HepG2 (cell line): ENCODE data around the gene TSGA10. TPM values are rescaled to one million over a fixed set of nuclear protein-coding genes. Genes with fewer than 3 reads are reported as not detected.
A peak's percentile ranks its signal among the peaks of the same experiment; 100 is the strongest.

Source experiments
- CCDC6 ChIP-seq: sonication (generic); formaldehyde crosslinking; IDR thresholded peaks from 2 replicates; pipeline ENCODE4 v1.8.1; 2022; ENCODE audit warnings: mild to moderate bottlenecking, missing genetic modification reagents, moderate library complexity
- DBP ChIP-seq: sonication (generic); formaldehyde crosslinking; IDR thresholded peaks from 2 replicates; pipeline ENCODE4 v1.4.0; 2020; ENCODE audit warnings: missing genetic modification reagents; ENCODE audit errors: not compliant biosample characterization
- KMT2B ChIP-seq: IDR thresholded peaks from 2 replicates; pipeline ENCODE4 v1.6.1; 2016; ENCODE audit warnings: missing genetic modification reagents, missing compliant biosample characterization
- NR3C1 ChIP-seq: sonication (generic); formaldehyde crosslinking; IDR thresholded peaks from 2 replicates; pipeline ENCODE4 v1.4.0; 2020; ENCODE audit warnings: missing genetic modification reagents
- PATZ1 ChIP-seq: sonication (generic); formaldehyde crosslinking; IDR thresholded peaks from 2 replicates; pipeline ENCODE4 v1.4.0; 2020; ENCODE audit warnings: missing genetic modification reagents
- RBAK ChIP-seq: sonication (generic); formaldehyde crosslinking; IDR thresholded peaks from 2 replicates; pipeline ENCODE4 v1.5.1; 2020; ENCODE audit warnings: mild to moderate bottlenecking, missing genetic modification reagents
- RERE ChIP-seq: IDR thresholded peaks from 2 replicates; pipeline ENCODE4 v1.6.1; 2016; ENCODE audit warnings: low read depth, missing genetic modification reagents, missing compliant biosample characterization
- ZBTB44 ChIP-seq: sonication (generic); formaldehyde crosslinking; IDR thresholded peaks from 2 replicates; pipeline ENCODE4 v1.4.0; 2020; ENCODE audit warnings: missing genetic modification reagents
- ZBTB46 ChIP-seq: sonication (generic); formaldehyde crosslinking; IDR thresholded peaks from 2 replicates; pipeline ENCODE4 v1.4.0; 2020; ENCODE audit warnings: mild to moderate bottlenecking, missing genetic modification reagents, borderline replicate concordance
- ZFP37 ChIP-seq: sonication (generic); formaldehyde crosslinking; IDR thresholded peaks from 2 replicates; pipeline ENCODE4 v1.4.0; 2020; ENCODE audit warnings: missing genetic modification reagents, borderline replicate concordance
- ZNF224 ChIP-seq: sonication (generic); formaldehyde crosslinking; IDR thresholded peaks from 2 replicates; pipeline ENCODE4 v1.5.0; 2020; ENCODE audit warnings: mild to moderate bottlenecking, missing genetic modification reagents
- ZNF382 ChIP-seq: sonication (generic); formaldehyde crosslinking; IDR thresholded peaks from 2 replicates; pipeline ENCODE4 v1.5.0; 2020; ENCODE audit warnings: missing genetic modification reagents, mild to moderate bottlenecking, borderline replicate concordance
- ZNF383 ChIP-seq: sonication (generic); formaldehyde crosslinking; IDR thresholded peaks from 2 replicates; pipeline ENCODE4 v1.4.0; 2020; ENCODE audit warnings: missing genetic modification reagents, mild to moderate bottlenecking, borderline replicate concordance
- ZNF563 ChIP-seq: sonication (generic); formaldehyde crosslinking; IDR thresholded peaks from 2 replicates; pipeline ENCODE4 v1.8.0; 2022; ENCODE audit warnings: mild to moderate bottlenecking, moderate library complexity, missing genetic modification reagents
- ZNF619 ChIP-seq: sonication (generic); formaldehyde crosslinking; IDR thresholded peaks from 2 replicates; pipeline ENCODE4 v1.4.0; 2020; ENCODE audit warnings: mild to moderate bottlenecking, missing genetic modification reagents
- ZNF703 ChIP-seq: sonication (generic); formaldehyde crosslinking; IDR thresholded peaks from 2 replicates; pipeline ENCODE4 v1.5.1; 2020; ENCODE audit warnings: missing genetic modification reagents, mild to moderate bottlenecking, moderate library complexity, borderline replicate concordance
- polyA plus RNA-seq, 8 experiments: library from polyadenylated mRNA; depleted of rRNA in 3 of 8; stranded (reverse) in 7 of 8; unstranded in 1 of 8; fragments of >200 nt; fragmentation: Illumina TruSeq in 4 of 8; extraction: Trizol in 4 of 8; gene quantifications; 2 replicates each; pipeline versions ENCODE4 v1.2.1 to v1.2.3, GENCODE V29; 2011 to 2016; ENCODE audit warnings: low read depth in 4 of 8, missing spikeins in 1 of 8, mixed read lengths in 1 of 8; ENCODE audit not compliant: insufficient read depth in 1 of 8
- total RNA-seq, 5 experiments: library from RNA; depleted of rRNA; stranded (reverse); fragments of >200 nt; fragmentation: Illumina TruSeq; extraction: Trizol; gene quantifications; 2 replicates each; pipeline ENCODE4 v1.2.3, GENCODE V29; 2016; ENCODE audit warnings: low read depth in 1 of 5

Gene TSGA10
- total and polyA plus RNA-seq, 2 of the 13 experiments (the other 11 are each of a cell fraction or from before 2014, with no cell fraction given), result 4.7 to 13.1 TPM

GRCh38 chr2:99180755-99181623 is 26.2 kb upstream of the TSGA10 start, which contains the start of the genes MITD1 and MRPL30 (continued):
- TF ChIP-seq RERE (CRISPR knock-in tag) (no peak), ZBTB44 (CRISPR knock-in tag) (0 out of 2 replicates have a peak, but pooled peaks have one; percentile 76), ZNF703 (peak; percentile 58), NR3C1 (CRISPR knock-in tag) (no peak), DBP (no peak), KMT2B (CRISPR knock-in tag) (peak; percentile 99), ZNF382 (no peak), PATZ1 (CRISPR knock-in tag) (peak; percentile 58; the same call in 1 of the 2 replicates), CCDC6 (CRISPR knock-in tag) (peak; percentile 91), ZBTB46 (no peak), ZNF619 (CRISPR knock-in tag) (peak; percentile 99), ZNF563 (peak; percentile 83), ZNF383 (no peak; the same call in 1 of the 2 replicates), ZFP37 (CRISPR knock-in tag) (0 out of 2 replicates have a peak, but pooled peaks have one; percentile 94), RBAK (no peak), ZNF224 (CRISPR knock-in tag) (peak; percentile 90; the same call in 1 of the 2 replicates)
